NB4 (cell line): ENCODE results near the gene THSD7A.

Experiments used
- POLR2A ChIP-seq: IDR thresholded peaks from 2 replicates; pipeline ENCODE4 v1.6.1; 2011; ENCODE audit warnings: mild to moderate bottlenecking; ENCODE audit not compliant: insufficient read length; ENCODE audit errors: extremely low read depth
- TF ChIP-seq, protein P1 (sequence below): IDR thresholded peaks from one replicate; pipeline ENCODE4 v1.5.1; 2012; ENCODE audit warnings: low read depth, low read length

DNA sequence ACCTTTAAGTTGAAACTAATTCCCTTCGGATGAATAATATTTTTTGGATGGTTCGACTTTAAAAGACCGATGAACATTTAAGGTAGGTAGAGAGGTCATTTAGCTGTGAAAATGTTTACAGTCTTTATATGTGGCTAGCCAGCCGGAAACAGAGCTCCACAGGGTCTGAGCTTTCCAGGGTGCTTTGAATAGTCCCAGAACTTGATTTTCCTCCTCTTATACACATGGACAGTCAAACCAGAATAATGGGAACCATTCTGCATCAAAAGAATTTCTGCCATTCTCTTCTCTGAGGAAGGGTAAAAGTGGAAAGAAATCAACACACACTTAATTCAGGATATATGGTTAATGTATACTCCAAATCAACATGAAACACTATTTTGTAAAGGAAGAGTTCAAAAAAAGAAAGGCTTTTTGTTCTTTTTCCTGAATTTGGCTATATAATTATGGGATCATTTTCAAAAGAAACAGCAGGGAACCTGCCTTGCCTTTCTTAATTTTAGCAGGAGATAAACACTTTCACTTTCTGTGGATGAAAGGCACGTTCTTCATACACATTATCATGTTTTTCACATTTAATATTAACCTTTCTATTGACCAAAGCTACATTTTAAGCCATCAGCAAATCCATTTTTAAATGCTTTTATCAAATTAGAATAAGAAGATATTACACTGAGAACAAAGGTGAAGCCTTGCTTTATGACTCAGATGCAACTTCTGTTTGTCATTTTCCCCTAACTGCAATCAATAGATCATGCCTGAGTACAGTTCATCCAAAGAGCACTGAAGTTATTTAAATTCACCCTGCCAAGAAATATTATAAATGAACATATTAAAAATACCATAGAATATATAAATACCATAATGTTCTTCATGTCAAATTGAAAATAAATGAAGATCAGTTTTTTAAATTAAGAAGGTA lies 307.3 kb downstream of the THSD7A start:
- TF ChIP-seq, protein P1, sequence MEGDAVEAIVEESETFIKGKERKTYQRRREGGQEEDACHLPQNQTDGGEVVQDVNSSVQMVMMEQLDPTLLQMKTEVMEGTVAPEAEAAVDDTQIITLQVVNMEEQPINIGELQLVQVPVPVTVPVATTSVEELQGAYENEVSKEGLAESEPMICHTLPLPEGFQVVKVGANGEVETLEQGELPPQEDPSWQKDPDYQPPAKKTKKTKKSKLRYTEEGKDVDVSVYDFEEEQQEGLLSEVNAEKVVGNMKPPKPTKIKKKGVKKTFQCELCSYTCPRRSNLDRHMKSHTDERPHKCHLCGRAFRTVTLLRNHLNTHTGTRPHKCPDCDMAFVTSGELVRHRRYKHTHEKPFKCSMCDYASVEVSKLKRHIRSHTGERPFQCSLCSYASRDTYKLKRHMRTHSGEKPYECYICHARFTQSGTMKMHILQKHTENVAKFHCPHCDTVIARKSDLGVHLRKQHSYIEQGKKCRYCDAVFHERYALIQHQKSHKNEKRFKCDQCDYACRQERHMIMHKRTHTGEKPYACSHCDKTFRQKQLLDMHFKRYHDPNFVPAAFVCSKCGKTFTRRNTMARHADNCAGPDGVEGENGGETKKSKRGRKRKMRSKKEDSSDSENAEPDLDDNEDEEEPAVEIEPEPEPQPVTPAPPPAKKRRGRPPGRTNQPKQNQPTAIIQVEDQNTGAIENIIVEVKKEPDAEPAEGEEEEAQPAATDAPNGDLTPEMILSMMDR: no peak
- no peak for TF ChIP-seq POLR2A
